HCEC 1CT (cell line): ENCODE results near the gene HSBP1.

Experiments
- DNase-seq: peaks from one replicate; pipeline ENCODE4 v3.0.0-alpha.2; 2017

Gene HSBP1

DNA sequence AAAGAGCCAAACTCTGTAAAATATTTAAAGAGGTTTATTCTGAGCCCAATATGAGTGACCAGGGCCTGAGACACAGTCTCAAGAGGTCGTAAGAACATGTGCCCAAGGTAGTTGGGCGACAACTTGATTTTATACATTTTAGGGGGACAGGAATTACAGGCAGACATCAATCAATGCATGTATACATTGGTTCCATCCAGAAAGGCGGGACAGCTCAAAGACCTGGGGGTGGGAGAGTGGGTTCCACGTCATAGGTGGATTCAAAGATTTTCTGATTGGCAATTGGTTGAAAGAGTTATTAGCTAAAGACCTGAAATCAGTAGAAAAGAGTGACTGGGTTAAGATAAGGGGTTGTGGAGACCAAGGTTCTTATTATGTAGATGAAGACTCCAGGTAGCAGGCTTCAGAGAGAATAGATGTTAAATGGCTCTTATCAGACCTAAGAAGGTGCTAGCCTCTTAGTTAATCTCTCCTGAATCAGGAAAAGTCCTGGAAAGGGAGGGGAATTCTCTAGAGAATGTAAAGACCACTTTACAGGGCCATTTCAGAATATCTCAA is 32.4 kb downstream of the HSBP1 start:
- DNase-seq: no peak

DNA sequence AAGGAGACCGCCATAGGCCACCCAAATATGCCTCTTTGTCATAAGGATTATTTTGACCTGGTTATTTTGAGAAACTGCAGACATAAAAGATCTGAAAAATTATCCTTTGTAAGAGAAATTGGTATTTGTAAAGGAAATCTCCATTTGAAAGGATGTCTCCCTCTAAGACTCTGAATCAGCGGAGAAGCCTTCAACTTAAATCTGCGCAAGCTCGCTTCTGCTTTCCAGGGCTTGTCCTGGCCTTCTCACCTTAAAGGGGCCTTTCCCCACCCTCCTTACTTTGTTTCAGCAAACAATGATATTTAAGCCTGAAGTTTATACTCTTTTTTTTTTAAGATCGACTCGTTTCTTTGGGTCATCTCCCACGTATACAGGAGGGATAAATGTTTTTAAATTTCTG is 34.5 kb downstream of the HSBP1 start:
- DNase-seq: no peak

DNA sequence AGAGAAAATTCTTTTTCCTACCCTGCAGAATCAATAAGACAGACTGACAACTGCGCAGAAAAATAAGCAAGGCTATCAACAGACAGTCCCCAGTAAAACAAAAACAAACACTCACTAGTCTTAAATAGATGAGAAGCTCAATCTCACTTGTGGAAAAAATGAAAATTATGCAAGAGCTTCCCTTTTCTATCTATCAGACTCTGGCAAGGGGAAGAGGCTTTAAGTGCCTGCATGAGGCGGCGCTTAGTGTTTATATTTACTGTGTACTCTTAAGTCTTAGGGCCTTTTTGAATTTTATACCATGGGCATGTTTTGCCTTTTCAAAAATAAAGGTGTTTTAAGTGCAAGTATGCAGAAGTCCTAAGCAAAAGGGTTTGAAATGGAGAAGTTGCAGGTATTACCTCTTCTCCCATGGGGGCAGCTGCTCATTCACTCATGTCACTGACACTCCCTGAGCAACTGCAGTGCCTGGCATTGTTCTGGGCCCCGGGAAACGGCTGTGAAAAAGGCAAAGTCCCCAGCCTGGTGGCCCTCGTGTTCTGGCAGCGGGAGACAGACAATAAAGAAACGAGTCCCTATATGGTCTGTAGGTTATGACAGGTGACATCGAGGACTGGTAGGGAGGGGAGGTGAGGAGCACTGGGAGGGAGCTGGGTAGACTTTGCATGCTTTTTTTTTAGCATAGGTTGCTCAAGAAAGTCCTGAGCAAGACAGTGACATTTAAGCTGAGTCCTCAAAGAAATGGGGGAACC is 35.2 kb downstream of the HSBP1 start:
- no peak for DNase-seq

DNA sequence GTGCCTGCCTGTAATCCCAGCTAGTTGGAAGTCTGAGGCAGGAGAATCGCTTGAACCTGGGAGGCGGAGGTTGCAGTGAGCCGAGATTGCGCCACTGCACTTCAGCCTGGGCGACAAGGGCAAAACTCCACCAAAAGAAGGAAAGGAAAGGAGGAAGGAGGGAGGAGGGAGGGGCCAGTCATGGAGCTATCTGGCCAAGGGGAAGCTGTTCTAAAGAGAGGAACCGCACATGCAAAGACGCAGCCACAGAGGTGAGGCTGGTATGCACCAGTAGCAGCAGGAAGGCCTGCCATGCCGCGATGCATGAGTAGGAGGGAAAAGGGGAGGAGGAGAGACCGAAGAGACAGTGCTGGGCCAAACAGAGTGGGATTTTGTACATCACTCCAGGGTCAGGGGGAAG is 35.9 kb downstream of the HSBP1 start:
- DNase-seq: no peak

DNA sequence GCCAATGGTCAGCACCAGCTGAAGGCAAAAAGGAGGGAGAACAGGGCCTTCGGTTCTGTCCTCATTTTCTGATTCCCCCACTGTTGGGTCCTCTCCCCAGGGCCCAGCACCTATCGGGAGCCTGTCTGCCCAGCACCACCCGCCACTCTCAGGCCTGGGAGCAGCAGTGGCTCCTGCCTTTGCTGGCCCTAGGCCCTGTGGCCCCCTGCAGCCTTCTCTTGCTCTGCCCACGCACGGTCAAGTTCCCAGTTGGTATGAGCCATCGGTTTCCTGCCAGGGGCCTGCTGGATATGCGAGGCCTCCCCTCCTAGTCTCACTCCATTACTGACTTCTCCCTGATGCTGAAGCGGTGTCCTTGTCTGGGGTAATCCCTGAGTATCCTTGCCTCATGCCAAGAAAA is 37.5 kb downstream of the HSBP1 start:
- no peak for DNase-seq

DNA sequence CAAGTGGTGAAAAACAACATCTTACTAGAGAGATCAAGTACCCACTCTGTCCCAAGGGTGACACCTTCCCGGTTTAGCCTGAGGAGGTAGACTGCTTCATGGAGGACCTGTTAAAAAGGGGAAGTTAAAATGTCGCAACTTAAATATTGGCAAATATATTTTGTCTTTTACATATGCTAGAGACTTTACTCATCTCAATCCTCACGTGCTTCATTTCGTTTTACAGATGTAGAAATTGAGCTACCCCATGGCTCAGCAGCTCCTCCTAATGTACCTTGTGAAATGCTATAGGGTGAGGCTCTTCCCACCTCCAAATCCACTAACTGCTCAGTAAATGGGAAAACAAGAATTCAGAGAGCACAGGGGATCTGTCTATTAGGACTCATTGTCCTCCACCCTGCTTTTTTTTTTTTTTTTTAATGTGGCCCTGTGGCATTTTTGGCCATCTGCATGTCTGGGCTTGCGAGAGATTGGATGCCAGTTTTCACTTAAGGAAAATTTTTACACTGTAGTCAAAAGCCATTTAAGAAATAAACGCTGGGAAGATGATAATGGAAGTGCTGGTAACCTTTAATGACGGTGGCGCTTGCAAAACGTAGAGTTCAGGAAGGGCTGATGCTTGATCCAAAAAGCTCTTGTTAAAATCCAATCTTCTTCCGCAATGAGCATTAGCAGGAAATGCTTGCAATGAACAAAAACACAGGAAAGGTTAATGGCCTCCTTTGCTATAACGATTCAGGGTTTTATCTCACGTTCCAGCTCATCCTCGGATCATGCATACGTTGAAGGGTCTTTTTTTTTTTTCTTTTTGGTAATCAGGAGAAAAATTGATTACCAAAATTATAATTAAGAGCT is 39.8 kb downstream of the HSBP1 start:
- no peak for DNase-seq

DNA sequence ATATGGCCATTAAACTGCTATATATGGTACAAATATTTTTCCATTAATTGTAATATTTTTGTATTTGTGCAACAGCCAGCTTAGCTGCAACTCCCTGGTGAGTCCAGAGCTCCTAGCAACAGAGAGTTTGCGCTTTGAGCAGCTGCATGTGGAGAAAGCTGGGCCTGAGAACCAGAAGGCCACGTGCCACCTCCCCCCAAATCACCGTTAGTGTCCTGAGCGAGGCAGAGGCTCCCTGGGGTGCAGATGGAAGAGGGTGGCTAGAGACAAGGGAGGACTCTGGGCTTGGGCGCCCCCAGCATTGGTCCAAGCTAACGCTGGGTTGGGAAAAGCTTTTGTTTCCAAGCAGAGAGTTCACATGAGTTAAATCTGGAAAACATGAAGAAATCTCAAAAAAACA is 41.6 kb downstream of the HSBP1 start:
- DNase-seq: no peak

DNA sequence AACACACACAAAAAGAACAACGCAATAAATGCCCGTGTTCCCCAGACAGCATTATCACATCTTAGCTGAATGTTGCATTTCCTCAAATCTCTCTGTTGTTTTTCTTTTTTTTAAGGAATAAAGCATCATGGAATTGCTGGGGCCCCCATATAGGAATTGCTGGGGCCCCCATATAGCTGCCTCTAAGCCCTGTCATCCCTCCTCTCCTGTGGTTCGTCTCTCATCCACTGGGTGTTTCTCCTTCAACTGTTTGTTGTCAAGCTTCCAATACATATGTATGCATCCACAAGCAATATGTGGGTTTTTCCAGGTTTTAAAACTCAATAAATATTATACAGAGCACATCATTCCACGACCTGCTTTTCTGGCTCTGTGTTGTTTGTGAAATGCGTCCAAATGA is 43.2 kb downstream of the HSBP1 start:
- no peak for DNase-seq

DNA sequence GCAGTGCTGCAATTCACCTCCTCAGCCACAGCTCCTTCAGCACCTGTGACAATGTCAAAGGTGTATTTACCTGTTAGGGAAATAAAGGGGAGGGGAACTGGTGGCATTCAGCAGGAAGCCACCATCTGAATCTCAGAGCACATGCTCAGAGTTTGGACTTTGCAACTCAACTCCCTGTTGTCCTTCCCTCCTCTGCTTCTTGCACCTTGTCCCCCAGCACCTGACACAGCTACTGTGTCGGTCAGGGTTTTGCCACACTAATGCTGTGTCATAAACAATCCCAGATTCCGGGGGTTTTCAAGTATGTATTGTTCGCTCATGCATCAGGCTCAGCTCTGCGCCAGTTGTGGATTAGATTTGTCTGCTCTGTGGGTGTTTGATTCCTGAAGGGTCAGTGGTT is 43.7 kb downstream of the HSBP1 start:
- no peak for DNase-seq

DNA sequence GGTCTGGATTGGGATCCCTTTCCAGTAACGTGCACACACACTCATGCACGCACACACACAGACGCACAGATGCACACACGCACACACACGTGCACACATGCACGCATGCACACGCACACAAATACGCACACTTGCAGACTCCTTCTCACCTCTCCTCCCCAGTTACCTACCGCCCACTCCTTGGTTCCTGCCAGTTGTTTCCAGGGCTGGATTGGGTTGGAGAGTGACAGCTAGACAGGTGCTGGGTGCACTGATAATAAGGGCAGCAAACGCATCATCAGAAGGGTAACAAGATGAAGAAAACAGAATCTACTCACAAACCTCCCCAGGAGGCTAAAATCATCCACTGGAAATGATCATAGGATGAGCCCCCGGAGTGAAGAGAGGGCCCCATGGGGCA is 45.0 kb downstream of the HSBP1 start:
- no peak for DNase-seq

DNA sequence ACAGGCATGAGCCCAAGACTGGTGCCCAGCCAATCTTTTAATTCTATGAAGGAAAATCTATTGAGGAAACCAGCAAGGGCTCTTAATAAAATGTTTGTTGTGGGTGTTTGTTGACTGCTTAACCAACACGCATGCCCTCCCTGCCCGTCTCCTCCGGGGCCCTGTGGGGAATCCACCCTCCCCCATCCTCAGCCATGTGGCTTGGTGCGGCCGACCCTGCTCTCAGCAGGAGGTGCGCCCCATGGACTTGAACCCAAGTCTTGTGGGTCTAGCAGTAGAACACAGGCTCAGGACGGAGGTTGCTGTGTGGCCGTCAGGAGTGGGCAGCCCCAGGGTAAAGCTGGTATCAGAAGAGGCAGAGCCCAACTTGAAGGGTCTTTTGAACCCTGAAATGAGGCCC is 46.1 kb downstream of the HSBP1 start:
- no peak for DNase-seq

DNA sequence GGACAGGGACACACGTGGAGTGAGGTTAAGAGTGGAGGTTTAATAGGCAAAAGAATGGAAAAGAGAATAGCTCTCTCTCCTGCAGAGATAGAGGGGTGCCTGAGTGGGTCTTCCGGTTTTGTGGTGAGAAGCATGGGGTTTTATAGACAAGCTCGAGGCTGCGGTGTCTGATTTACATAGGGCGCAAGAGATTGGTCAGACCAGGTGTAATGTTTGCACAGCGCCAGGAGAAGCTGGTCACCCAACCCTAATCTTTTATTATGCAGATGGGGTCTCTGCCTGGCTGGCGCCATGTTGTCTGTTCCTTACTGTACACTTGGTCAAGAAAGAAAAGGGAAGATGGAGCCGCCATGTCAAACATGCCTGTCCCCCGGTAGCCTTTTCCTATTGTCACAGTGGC is 46.6 kb downstream of the HSBP1 start:
- no peak for DNase-seq

DNA sequence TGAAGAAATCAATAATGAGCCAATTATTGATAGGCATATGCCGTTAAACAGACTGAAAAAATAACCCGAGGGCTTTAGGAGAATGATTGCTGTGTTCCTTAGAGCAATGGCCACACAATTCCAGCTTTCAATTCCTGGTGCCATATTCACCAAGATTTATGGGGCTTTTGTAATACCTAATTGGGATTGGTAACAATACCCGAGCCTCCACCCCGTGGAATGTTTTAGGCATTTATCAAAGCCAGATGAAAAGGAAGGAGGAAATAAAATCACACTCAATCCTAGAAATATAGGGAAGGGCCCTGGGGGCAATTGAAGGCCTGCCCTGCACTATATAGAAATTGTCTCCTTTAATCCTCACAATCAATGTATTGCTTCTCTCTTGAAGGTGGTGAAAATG is 49.0 kb downstream of the HSBP1 start:
- no peak for DNase-seq

DNA sequence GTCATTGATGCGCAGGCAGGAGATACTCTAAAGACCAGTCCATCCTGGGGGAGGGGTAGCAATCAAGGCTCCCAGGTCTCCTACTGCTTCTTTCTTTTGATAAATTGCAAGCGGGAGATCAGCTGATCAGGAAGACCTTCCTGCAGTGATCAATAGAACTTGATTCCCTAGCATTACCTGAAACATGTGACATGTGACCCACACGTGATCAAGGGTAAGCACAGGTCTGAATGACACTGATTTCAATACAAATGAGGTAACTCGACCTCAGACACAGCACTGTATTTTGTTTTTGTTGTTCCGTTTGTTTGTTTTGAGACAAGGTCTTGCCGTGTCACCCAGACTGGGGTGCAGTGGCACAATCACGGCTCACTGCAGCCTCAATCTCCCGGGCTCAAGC is 51.5 kb downstream of the HSBP1 start:
- no peak for DNase-seq

DNA sequence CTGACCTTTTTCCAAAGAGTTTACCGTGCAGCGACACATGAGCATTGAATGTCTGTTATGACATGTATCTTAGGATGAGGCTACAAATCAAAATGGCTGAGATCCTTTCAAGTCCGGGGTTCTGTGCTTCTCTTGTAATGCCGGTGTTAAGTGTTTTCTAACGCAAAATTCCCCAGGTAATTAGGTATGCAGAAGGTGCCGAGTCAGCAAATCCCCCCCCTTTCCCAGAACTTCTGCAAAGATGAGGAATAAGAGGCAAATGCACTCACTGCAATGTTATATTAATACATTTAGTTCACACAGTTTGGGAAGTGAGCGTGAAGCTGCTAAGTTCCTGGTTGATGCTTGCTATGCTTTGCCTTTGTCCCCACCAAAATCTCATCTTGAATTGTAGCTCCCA is 54.9 kb downstream of the HSBP1 start:
- DNase-seq: no peak

DNA sequence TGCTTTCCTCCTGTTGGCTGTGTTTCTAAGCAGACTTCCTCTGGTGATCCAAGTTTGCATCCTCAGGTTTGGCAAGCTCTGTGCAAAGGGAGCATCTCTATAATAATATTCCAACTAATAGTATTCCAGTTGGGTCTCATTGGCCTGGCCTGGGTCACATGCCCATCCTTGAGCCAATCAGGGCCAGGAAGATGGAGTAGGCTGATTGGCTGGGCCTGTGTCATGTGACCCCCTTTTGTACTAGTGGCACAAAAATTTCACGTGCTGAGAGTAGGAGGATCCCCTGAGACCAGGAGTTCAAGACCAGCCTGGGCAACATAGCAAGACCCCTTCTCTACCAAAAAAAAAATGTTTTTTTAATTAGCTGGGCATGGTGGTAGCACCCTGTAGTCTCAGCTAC is 55.9 kb downstream of the HSBP1 start:
- no peak for DNase-seq
